Endothelial cell of umbilical vein (primary cell): ENCODE data around the gene CAMKMT.

ENCODE experiments used
- EZH2 ChIP-seq: IDR thresholded peaks from 2 replicates; pipeline ENCODE4 v1.6.1; 2012; ENCODE audit warnings: borderline replicate concordance, low read depth, mild to moderate bottlenecking, moderate library complexity, low read length, inconsistent platforms; ENCODE audit not compliant: severe bottlenecking
- FOS ChIP-seq: IDR thresholded peaks from 2 replicates; pipeline ENCODE4 v1.6.1; 2011; ENCODE audit warnings: mild to moderate bottlenecking, low read length, moderate library complexity, borderline replicate concordance; ENCODE audit not compliant: insufficient read depth
- GATA2 ChIP-seq: IDR thresholded peaks from 2 replicates; pipeline ENCODE4 v1.7.0; 2011; ENCODE audit warnings: low read depth, mild to moderate bottlenecking, moderate library complexity, mixed read lengths, low read length; ENCODE audit not compliant: insufficient read length, insufficient read depth
- JUN ChIP-seq: IDR thresholded peaks from 2 replicates; pipeline ENCODE4 v1.6.1; 2011; ENCODE audit warnings: borderline replicate concordance, low read depth; ENCODE audit not compliant: insufficient read length, insufficient read depth
- MYC ChIP-seq: IDR thresholded peaks from one replicate; pipeline ENCODE4 v1.6.1; 2011; ENCODE audit warnings: mild to moderate bottlenecking, low read depth, low read length
- POLR2A ChIP-seq: IDR thresholded peaks from 2 replicates; pipeline ENCODE4 v1.6.1; 2012; ENCODE audit warnings: low read depth, mild to moderate bottlenecking, control low read depth, low read length
- POLR2AphosphoS5 ChIP-seq: IDR thresholded peaks from 2 replicates; pipeline ENCODE4 v1.6.1; 2012; ENCODE audit warnings: low read depth, mild to moderate bottlenecking, control low read depth, low read length, moderate library complexity; ENCODE audit not compliant: insufficient read depth
- TF ChIP-seq, protein P1 (sequence below), 2 donors: IDR thresholded peaks; 1 replicate in 1 of 2; 2 replicates in 1 of 2; pipeline ENCODE4 v1.5.1; 2011; ENCODE audit warnings: low read length in 2 of 2, mild to moderate bottlenecking in 2 of 2, moderate library complexity in 2 of 2, control low read depth in 1 of 2, inconsistent platforms in 1 of 2, low read depth in 1 of 2; ENCODE audit not compliant: insufficient read depth in 1 of 2; ENCODE audit errors: extremely low read depth in 1 of 2
- TF ChIP-seq, protein P2 (sequence below): IDR thresholded peaks from 2 replicates; pipeline ENCODE4 v1.6.1; 2011; ENCODE audit not compliant: insufficient read depth, insufficient read length

DNA sequence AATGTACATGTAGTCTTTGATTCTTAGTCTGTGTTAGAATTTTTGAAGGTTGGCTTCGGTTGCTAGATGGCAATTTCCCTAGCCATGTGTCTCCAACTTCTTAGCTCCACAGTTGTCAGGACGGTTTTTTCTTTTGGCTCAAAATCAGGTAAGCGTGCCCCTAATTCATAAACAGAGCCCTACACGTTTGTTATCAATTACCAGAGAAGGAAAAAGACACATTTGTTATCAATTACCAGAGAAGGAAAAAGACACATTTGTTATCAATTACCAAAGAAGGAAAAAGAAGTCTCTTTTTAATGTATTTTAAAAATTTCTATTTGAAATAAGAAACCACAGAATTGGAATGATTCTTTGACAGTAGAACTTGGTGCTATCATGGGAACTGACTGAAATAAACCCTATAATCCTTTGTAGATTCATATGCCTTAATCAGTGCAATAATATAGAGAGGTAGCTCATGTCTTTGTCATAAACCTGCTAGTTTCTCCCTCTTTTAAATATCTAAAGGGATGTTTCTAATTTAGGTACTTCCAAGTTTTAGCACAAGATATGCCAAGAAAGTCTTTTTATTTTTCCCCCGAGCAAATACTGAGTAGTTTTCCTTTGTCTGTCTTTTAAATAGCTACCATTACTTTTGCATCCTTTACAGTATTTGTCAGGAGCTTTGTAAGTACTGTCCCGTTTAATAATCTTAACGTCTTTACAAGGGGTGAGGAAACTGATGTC, 35.9 kb downstream of the CAMKMT start:
- TF ChIP-seq, protein P1, sequence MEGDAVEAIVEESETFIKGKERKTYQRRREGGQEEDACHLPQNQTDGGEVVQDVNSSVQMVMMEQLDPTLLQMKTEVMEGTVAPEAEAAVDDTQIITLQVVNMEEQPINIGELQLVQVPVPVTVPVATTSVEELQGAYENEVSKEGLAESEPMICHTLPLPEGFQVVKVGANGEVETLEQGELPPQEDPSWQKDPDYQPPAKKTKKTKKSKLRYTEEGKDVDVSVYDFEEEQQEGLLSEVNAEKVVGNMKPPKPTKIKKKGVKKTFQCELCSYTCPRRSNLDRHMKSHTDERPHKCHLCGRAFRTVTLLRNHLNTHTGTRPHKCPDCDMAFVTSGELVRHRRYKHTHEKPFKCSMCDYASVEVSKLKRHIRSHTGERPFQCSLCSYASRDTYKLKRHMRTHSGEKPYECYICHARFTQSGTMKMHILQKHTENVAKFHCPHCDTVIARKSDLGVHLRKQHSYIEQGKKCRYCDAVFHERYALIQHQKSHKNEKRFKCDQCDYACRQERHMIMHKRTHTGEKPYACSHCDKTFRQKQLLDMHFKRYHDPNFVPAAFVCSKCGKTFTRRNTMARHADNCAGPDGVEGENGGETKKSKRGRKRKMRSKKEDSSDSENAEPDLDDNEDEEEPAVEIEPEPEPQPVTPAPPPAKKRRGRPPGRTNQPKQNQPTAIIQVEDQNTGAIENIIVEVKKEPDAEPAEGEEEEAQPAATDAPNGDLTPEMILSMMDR (IDR thresholded peaks at IDR 0.05; ENCODE audit: extremely low read depth in 1 of 2, insufficient read depth in 1 of 2, low read depth in 1 of 2, low read length in 2 of 2): no peak
- TF ChIP-seq, protein P2, sequence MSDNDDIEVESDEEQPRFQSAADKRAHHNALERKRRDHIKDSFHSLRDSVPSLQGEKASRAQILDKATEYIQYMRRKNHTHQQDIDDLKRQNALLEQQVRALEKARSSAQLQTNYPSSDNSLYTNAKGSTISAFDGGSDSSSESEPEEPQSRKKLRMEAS: no peak
- TF ChIP-seq MYC (no peak), POLR2AphosphoS5 (no peak), POLR2A (no peak), EZH2 (no peak), JUN (no peak), FOS (no peak), GATA2 (no peak)
